SIG-M5 (cell line): ENCODE results near the gene MSI2.
A peak's percentile ranks its signal among the peaks of the same experiment; 100 is the strongest.

Experiments
- DNase-seq: peaks from one replicate; lab custom pipeline; 2025; lab: John Stamatoyannopoulos, UW

The MSI2 gene

DNA sequence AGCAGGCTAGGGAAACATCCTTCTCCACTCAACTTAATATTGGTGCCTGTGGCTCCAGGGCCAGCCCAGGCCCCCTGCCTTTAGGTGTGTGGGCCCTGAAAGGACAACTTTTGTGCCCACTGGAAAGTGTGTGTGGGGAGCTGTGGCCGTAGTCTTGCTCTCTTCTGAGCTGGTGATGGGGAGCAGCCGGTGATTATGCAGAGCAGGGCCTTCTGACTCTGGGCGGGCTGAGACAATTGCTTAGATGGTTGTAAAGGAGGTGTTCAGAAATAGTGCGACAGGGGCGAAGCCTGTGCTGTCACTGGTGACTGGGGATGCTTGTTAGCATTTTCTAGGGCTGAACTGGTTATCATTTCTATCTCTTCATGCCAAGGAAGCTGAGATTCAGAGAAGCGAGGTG, 62.6 kb downstream of the MSI2 start:
- no peak for DNase-seq

DNA sequence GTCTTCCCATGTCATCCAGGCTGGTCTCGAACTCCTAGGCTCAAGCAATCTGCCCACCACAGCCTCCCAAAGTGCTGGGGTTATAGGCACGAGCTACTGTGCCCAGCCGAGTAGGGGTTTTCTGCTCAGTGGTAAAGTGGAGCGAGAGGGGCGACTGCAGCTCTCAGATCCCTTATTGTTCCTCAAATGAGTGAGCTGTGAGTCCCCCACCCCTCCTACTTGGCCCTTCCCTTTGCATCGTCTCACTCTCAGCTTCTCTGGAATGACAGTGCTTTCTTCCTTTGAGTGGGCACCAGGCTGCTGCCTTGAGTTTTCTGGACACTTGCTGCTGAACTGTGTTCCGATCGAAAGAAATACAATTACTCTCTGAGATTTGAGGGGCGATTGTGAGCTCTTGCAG, 63.5 kb downstream of the MSI2 start:
- DNase-seq, result no peak

DNA sequence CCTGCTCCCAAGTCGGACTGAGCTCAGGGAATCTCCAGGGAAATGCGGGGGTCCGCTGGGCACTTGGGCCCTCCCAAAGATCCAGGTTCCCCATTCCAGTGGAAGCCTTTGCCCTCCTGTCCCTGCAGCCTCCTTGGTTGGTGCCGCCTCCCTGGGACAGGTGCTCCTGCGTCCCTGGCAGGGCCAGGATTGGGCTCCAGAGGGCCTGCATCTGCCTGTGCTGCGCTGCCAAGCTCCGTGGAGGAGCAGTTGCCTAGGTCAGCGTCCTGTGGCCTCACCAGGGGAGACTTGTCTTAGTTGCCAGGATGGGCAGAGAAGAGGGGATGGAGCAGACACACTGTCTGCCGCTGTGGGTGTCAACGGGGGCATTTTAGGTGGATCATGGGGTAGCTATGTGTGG, 67.1 kb downstream of the MSI2 start:
- DNase-seq, result no peak

DNA sequence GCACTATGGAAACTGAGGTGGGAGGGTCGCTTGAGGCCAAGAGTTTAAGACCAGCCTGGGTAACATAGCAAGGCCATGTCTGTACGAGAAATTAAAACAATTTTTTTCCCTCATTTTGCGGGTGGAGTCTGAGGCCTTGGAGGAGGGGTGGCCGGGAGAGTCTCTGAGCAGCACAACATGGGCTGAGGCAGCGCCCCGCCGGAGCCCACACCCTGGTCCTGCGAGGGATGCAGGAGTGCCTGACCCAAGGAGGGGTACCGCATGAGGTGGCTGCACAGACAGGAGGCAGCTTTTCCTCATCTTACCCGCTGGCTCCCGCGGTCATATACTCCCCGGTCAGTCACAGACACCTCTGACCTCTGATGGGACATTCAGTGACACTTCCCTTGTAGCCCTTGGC, 67.7 kb downstream of the MSI2 start:
- DNase-seq, result no peak

DNA sequence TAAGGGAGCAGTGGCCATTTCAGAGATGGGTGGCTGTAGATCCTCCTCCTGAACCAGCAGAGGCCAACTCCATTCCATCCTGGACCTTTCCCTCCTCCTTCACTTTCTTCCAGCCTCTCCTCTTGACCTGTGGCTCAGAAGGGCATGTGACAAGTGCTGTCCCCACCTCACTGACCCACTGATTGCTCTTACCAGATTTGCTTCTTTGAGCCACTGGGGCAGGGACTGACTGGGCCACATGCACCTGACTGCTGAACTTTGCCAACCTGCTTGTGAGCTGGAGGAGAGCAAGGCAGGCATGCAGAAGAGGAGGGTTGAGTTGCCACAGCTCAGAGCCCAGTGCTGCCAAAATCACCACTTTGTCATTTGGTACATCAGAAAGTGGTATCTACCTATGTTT, 68.3 kb downstream of the MSI2 start:
- no peak for DNase-seq

DNA sequence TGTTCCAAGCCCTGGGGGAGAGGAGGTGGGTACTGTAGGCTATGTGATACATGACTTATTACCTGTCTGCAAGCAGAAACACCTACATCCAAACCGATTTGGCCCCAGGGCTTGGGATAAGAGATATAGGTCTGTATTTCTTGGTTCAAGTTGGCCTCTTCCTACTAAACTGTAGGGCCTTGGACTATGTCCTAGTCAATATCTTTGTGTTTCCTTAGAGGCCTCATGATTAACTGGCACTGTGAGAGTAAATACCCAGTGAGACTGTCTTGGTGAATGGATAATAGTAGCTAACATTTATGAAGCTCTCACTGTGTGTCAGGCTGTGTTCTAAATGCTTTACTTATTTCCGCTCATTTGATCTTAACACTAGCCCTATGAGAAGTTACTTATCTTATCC, 70.0 kb downstream of the MSI2 start:
- no peak for DNase-seq

DNA sequence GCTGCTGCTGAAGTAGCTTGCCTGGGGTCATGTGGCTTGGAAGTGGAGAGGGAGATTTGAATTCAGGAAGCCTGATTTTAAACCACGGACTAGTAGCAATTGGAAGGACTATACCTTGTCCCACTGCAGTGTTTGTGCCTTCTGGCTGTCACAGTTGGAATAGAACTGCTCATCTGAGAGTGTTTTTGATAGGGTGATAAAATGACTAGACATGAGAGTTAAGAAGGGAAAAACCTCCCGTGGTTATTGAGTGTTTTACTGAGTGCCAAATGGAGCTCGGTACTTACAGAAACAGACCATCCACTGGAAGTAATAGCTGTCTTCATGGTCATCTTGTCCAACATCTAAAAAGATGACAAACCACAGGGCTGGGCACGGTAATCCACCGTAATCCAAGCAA, 70.4 kb downstream of the MSI2 start:
- no peak for DNase-seq

DNA sequence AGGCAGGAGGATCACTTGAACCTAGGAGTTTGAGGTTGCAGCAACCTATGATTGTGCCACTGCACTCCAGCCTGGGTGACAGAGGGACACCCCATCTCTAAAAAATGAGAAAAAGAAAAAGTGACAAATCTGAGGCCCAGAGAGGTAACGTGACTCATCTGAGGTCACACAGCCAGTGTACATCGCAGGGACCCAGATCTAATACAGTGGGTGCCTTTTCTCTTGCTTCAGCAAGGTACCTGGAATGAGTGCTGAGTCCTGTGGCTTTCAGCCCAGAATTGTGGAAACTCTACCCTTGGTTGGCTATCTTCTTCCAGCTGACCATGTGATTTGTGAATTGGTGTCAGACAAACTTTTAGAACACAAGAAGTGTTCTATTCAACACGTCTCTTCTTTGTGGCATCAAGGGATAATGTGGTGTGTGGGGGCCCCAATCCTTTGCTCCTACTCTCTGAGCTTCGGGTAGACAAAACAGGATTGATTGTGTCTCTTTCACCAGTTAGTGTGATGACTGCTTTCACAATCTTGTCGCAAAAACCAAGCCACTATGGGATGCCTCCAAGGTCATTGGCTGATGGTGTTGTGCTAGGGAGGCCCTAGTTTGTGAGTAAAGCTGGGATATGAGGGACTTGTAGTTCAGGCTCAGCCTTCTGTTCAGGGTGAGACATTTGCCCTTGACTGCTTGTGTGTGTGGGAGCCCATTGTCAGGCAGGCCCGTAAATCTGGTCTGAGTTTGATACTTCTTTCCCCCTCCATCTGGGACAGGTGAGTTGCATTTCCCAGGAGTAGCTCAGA, 71.0 kb downstream of the MSI2 start:
- no peak for DNase-seq

DNA sequence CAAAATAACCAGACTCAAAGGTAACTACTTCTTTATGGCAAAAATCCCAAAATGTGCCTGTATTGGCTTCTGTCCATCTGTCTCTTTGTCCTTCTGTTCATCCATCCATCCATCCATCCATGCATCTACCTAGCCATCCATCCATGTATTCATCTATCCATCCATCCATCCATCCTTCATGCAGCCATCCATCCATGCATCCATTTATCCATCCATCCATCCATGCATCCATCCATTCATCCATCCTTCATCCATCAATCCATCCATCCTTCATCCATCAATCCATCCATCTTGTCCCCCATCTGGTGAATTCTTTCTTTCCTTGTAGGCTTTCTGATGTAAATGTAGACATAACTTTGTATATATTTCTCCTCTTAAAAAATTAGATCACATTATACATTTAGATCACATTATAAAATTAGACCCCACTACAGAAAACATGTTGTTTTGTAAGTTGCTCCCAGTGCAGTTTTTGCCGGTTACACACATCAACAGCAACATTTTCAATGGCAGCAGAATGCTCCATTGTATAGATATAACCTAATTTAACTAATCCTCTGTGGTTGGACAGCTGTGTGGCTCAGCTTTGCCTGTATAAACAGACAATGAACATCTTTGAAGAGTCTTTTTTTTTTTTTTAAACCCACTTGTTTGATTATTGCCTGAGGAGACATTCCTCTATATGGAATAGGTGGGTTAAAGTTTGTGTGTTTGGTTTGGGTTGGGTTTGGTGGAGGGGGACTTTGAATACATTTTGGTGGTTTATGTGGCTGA, 72.0 kb downstream of the MSI2 start:
- no peak for DNase-seq

DNA sequence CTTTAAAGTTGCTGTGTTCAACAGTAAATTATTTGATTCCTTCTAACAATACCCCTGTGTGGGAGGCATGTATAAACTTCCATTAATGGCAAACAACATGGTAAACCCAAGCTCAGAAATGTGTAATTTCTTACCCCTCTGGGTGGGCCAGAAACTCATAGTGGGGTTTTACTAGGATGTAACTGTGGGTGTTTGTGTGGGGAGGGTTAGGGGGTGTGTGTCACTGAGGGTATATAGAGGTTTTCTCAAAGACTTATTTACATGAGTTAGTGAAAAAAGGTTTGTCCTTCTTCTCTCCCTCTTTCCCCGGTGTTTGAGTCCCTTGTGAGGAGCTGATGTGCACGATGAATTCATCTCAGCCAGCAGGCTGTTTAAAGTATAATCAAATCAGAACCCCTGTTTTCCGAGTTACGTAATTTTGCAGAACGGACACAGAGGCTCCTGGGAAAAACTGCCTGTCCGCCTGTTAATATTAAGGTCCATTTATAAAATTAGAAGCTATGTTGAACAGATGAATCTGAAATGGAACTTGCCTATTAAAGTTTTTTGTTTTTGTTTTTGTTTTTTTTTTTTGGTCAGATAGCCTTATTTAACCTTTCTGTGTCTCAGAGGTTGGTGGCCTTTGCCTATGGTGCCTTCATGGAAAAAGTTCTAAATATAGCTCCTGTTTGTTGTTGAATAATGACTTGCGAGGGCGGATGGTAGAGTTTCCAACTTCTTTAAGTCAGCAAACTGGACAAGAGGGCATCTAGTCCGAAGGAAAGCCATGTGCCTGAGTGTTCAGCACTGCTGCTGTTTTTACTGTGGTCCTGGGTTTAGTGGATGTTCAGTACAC, 73.3 kb downstream of the MSI2 start:
- DNase-seq, result no peak

DNA sequence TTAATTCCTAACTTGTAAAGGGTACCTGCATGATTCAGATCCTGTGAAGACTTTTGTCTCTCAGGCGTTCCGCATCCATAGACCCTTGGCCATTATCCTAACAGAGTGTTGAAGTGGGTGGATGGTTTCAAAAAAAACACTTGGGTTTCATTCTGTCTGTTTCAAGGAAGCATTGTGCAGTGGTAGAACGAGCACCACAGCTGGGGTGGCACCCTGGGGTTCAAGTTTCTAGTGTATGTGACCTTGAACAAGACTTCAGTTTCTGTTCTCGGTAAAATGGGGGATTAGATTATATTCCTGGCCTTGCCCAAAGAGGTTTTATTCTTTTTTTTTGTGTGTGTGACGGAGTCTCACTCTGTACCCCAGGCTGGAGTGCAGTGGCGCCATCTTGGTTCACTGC, 74.3 kb downstream of the MSI2 start:
- no peak for DNase-seq

DNA sequence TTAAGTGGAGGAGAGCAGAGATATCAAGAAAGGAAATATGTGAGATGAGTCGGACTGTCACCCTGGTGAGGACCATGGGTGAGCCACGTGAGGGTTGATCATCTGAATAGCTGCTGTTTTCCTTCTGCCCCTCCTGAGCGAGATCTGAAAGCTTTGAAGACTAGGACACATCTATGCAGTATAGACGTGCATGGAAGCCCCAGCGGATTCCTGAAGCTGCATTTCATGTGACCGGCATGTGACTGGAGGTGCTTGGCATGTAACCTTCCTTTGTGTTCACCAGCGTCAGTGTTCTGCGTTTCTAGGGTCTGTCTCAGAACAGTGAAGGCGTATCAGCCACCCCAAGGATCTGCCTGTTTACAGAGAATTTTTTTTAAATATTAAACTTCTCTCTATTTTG, 75.1 kb downstream of the MSI2 start:
- DNase-seq, result no peak

DNA sequence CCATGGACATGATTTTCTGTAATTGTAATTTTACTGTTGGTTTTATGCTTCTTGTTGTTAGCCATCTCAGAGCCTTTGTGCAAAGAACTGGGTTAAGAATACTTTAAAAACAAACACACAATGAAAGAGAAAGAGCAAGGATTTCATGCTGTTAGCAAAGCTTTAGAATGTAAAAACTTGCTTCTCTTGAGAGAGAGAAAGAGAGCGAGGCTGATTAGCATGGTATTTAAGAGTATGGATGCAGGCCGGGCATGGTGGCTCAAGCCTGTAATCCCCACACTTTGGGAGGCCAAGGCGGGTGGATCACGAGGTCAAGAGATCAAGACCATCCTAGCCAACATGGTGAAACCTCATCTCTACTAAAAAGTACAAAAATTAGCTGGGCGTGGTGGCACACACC, 76.2 kb downstream of the MSI2 start:
- DNase-seq, result no peak

DNA sequence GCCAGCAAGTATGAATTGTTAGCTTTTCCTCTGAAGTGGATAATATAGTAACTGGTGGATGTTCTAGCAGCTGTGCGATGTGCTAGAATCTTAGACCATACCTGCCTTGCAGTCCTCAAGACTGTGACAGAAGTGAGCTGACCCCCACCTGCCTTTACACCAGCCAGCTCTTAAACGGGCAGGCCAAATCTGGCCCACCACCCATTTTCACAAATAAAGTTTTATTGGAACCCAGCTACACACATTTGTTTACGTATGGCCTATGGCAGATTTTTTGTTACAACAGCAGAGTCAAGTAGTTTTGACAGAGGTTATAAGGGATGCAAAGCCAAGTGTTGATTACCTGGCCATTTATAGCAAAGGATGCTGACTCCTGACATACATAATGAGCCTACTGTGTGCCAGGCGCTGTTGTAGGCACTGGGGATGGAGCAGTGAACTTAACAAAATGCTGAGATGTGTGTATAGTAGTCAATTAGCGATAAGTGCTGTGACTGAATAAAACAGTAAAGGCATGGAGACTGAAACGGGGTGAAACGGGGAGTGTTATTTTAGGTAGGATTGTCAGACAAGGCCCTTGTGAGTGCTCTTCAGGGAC, 79.0 kb downstream of the MSI2 start:
- DNase-seq, result no peak

DNA sequence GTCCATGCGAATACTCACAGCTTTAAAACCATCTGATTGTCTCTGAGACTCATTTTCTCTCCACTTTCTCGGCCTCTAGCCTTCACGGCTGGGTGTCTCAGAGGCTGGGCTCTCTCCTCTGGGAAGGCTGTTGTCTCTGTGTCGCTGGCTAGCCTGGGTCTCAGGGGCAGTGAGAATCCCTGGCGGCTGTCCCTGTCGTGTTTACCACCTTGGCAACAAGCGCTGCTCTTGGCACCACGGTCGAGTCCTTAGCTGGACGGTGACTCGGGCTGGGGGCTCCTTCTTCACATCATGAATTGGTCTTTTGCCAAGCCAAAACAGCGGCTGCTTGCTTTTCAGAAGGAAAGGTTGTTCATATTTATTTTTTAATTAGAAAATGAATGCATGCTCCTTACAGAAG, 81.1 kb downstream of the MSI2 start:
- no peak for DNase-seq

DNA sequence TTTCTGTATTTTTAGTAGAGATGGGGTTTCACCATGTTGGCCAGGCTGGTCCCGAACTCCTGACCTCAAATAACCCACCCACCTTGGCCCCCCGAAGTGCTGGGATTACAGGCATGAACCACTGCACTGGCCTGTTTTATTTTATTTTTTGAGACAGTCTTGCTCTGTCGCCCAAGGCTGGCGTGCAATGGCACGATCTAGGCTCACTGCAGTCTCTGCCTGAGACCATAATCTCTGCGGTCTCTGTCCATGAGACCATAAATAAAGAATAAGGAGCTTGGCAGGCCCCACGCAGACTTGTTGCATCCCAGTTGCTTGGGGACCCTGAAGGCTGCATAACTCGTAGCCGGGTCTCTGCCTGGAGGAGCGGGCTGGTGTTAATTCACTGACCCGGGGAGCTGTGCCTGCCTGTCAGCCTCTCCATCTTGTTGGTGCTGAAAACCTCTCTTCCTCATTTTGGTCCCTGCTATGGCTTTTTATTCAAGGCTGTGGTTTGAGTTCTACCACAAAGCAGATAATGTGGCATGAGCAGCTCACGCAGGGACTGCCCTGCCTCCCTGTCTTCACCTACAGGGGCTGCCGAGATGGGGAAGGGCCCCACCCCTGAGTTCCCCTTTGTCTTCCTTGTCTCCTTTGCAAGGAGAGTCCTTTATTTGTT, 82.1 kb downstream of the MSI2 start:
- peak; percentile 38 for DNase-seq

DNA sequence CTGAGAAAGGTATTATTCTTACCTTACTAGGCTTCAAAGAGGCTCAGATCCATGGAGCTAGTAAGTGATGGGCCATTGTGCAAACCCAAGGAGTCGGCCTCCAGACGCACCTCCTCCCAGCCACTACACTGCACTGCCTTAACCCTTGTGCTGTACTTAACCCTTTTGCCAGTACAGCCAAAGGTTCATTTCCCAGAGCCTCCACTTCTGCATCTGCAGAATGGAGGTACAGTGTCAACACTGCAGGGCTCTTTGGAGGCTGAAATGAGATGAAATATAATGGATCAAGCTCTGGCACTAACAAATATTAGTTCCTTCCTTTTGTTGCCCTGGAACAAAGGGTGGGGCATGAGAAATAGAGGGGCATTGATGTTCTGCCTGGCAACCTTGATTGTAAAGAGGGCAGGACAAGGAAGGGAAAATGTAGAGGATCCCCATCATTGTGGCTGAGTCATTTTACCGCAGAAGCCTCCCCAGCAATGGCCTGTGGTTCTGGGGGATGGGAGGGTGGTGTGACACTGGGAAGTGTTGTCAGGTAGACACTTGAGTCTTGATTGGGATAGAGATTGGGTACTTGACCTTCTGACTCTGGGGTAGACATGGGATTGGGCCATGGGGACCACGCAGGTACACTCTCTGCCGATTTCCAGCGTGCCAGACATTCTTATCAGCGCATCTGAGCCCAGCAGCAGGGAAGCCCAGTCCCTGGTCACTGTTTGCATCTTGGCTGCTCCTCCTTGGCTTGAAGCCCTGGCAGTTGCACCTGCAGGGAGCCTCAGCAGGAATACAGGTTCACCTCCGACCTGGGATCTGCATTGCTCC, 84.0 kb downstream of the MSI2 start:
- DNase-seq, result no peak

DNA sequence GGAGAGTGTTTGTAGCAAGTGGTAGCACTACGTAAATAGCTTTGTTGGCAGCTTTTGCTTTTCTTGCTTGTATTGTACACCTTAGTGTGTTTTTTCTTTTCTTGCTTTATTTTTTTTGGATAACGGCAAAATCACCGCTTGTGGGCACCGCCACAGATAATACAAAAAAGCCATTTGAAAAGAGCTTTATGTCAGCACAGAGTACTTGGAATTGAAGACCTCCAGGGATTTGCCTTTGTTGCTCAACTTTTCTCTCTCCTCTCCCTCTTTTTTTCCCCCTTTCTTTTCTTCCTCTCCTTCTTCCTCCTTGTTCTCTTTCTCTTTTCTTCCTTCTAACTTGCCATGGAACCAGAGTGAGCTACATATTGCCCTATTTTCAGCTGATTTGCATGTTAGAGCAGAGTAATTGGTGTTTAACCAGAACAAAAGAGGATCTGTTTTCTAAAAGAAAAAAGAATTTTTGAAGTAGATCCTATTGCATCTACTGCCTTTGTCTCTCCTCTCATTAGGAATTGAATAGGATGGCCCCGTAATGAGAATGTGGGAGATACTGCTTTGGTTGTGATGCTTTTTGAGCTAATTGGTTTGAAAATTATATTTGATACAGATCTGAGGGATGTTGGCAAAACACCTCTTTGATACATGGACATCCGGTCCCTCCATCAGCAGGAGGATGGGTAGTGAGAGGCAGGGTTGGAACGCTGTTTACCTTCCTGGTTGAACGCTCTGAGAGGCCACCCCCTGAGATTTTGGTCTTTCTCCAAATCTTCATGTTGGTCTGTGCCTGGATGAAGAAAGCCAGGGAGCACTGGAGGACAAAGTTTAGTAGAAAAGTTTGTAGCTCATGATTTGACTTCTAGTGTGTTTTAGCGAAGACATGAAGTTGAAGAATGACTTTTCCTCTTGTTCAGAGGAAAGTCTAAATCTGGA, 85.6 kb downstream of the MSI2 start:
- DNase-seq, result no peak

DNA sequence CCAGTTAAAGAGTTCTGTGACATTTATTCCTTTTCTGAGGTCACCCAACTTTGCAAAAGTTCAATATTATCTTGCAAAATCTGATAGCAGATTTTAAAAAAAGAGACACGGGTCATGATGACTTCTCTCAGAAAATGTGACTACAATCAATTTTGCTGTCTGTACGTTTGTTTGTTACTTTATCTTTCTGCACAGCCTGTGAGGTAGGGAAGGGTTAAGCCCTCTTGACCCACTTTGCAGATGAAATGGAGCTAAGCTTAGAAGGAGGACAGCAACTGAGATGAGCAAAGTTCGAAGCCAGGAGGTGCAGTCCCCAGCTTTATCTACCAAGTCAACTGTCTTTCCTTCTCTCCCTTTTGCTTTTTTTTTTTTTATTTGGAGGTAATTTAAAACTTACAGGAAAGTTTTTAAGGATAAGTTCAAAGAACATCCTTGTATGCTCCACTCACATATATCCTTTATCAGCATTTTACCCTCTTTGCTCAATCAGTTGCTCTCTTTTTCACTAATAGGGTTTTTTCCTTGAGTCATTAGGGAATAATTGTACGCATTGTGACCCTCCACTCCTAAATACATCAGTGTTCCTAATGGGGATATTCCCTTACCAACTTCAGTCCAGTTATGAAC, 86.8 kb downstream of the MSI2 start:
- no peak for DNase-seq
